Activated CD8-positive, alpha-beta memory T cell treated with anti-CD3 and anti-CD28 coated beads for 36 hours (primary cell): ENCODE measurements around the gene TUT1. TPM values are rescaled to one million over a fixed set of nuclear protein-coding genes. Genes with fewer than 3 reads are reported as not detected.
"Not testable (repeated sequence)": the region's sequence is repeated elsewhere in the genome, so short reads cannot be mapped to it uniquely, and the experiment has no call there.

Source experiments
- CTCF ChIA-PET: fragments of 350-600 bp; sonication (Branson Sonifier 250); formaldehyde crosslinking; loops from one replicate; lab custom pipeline; 2021; ENCODE audit warnings: antibody characterized with exemption; lab: Charles Lee
- POLR2A ChIA-PET: fragments of 350-600 bp; sonication (Branson Sonifier 250); formaldehyde crosslinking; loops from one replicate; lab custom pipeline; 2021; ENCODE audit warnings: antibody characterized with exemption; lab: Charles Lee
- total RNA-seq, 2 experiments: library from RNA; stranded (reverse); gene quantifications; one replicate each; pipeline ENCODE4 v1.2.3, GENCODE V29; 2021

TUT1 gene
- total RNA-seq, 2 experiments from 2014 or later = 30.9 to 33.0 TPM

DNA sequence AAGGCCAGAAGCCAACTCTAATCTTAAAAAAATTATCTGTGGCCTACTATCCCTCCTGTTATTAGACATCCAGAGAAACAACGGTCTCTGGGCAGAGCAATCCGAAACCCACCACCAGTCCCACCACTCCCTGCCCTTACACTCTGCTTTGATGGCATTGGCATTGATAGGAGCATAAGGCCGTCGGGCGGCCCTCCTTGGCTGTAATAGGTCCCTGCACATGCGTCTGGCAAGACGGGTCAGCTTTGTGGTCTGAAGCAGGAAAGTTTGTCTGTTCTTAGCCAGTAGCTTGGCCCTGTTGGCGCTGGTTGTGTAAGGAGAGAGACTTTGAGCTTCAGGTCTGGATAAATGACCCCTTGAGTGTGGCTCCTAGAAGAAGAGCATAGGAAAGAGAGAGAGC, 3.8 kb upstream of the TUT1 start:
- ChIA-PET CTCF (interaction anchor here (2.4 kb wide), 1 partner anchor 17 kb away, joined by 8 read pairs; the partner anchor contains the start of gene EML3), POLR2A (interaction anchor here (0.8 kb wide), 1 partner anchor 262 kb away, joined by 5 read pairs; no protein-coding TSS in a partner anchor)

- ChIA-PET CTCF (interaction anchor here (0.6 to 3.5 kb wide), 17 partner anchors 8 to 239 kb away, joined by 3 to 46 read pairs (median 3); partner anchors contain the start of genes EML3, MTA2, ROM1 and TEX54), POLR2A (interaction anchor here (0.6 to 3.2 kb wide), 7 partner anchors 7 to 176 kb away, joined by 3 to 44 read pairs (median 8); partner anchors contain the start of genes B3GAT3, C11orf98, CSKMT and LBHD1)
Observed at GRCh38 chr11:62593434-62594044, 2.2 kb upstream of the TUT1 start.

- POLR2A ChIA-PET = interaction anchor here (0.6 to 3.2 kb wide), 8 partner anchors 8 to 176 kb away, joined by 3 to 44 read pairs (median 18); partner anchors contain the start of genes B3GAT3, C11orf98, CSKMT and EEF1G
- CTCF ChIA-PET = interaction anchor here (0.6 to 3.5 kb wide), 14 partner anchors 8 to 240 kb away, joined by 3 to 46 read pairs (median 3); partner anchors contain the start of genes EML3, MTA2, ROM1 and TEX54
Observed at GRCh38 chr11:62592989-62593421, 1.7 kb upstream of the TUT1 start.

DNA sequence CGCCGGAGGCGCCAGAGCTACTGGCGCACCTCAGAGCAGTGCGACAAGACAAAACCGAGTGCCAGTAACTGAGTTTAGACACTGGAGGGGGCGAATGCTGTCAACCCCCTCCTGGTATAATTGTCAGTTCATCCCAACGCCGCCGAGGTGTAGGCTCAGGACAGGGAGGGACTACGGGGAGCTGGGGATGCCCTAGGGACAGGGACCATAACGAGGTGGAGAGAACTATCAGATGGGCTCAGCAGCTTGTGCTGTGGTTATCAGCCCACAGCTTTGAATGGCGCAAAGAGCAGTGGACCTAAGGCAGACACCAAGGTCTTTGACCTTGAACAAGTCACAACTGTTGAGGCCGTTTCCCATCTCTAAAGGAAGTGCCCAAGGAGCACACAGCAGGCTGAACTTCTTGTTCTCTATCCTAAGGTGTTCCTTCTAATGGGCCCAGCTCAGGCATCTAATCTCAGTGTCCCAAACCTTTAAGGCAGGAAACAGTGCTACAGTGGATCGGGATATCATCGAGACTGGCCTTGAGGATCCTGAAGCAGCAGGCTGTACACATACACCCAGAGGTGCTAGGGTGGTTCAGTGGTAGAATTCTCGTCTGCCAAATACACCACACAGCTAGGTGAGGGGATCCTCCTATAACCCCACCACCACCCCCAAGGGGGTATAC, 958 bp upstream of the TUT1 start:
- ChIA-PET CTCF (interaction anchor here (0.5 to 3.5 kb wide), 26 partner anchors 9 to 240 kb away, joined by 3 to 46 read pairs (median 4); partner anchors contain the start of genes B3GAT3, C11orf98, CSKMT and EML3), POLR2A (interaction anchor here (0.6 to 3.2 kb wide), 23 partner anchors 8 to 264 kb away, joined by 3 to 44 read pairs (median 6); partner anchors contain the start of genes B3GAT3, C11orf98, CSKMT and EEF1G)

DNA sequence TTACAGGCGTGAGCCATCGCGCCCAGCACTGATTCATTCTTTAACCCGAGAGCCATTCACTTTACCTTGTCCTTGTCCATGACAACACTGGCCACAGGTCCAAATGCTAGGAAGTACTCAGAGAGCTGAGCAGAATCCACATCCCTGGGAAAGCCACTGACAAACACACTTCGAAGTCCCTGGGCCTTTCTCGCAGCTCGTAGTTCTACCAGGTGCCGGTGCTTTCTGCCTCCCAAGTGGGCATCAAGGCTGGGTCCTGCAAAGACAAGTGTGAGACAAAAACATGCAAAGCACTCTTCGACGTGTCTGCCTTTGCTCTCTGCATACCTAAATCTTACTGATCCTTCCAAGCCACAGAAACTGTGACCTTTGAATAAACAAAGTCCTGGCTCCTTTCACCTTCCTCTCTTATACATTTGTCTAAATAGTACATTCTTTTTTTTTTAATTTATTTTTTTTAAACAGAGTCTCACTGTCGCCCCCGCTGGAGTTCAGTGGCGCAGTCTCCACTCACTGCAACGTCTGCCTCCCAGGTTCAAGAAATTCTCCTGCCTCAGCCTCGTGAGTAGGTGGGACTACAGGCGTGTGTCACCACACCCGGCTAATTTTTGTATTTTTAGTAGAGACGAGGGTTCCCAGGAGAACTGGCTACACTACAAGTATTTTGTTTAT, 2.2 kb downstream of the TUT1 start:
- POLR2A ChIA-PET = interaction anchor here (1.6 kb wide), 1 partner anchor 33 kb away, joined by 3 read pairs; the partner anchor contains the start of gene B3GAT3
- CTCF ChIA-PET = interaction anchor here (1.2 to 3.5 kb wide), 3 partner anchors 12 to 164 kb away, joined by 3 to 13 read pairs (median 4); no protein-coding TSS in a partner anchor

DNA sequence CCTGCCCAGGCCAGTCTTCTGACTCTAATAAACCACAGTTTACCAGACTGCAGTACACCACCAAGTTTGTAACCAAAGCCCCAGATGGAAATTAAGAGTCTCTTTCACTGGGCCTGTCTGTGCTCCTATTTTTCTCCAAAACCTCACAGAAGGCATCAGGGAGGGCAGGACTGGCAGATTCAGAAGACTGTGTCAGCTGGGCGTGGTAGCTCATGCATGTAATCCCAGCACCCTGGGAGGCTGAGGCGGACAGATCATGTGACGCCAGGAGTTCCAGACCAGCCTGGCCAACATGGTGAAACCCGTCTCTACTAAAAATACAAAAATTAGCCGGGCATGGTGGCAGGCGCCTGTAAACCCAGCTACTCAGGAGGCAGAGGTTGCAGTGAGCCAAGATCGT, 6.0 kb downstream of the TUT1 start:
- POLR2A ChIA-PET = interaction anchor here (1.0 kb wide), 1 partner anchor 16 kb away, joined by 5 read pairs; the partner anchor contains the start of gene MTA2
- CTCF ChIA-PET = not testable (repeated sequence)

GRCh38 chr11:62581735-62582134, 9.6 kb downstream of the TUT1 start:
- POLR2A ChIA-PET, CTCF ChIA-PET: not testable (repeated sequence)

DNA sequence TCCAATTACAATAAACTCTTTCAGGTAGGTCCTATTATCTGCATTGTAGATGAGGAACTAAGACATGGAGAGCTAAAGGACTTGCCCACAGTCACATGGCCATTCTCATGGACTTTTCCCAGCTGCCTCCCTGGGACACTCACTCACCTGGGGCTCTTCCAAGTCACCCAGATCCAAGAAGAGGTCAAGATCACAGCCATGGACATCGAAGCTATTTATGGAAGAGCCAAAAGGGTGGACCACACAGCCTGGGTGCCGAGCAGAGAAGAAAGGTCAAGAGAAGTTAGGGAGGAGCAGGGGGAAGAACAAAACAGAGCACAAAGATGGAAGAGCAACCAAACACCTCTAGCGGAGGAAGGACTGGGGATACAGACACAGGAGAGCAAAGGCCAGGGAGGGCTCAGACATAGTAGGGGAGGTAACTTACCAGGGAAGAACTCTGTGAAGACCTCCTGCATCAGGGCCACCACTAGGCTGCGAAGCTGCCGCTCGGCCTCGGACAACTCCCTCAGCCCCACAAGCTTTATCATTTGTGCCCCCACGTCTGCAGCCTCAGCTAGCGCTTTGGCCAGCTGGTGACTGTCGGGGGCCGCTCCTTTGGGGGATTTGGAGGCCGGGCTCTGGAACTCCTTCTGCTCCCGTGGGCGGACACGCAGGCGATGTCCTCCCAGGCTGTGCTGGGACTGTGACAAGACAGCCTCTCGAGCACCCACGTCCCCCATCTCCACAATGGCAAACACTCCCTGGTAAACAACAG, 10.2 kb downstream of the TUT1 start:
- POLR2A ChIA-PET = no interaction called here
- CTCF ChIA-PET = interaction anchor here (1.0 kb wide), 1 partner anchor 187 kb away, joined by 4 read pairs; no protein-coding TSS in a partner anchor

GRCh38 chr11:62579252-62579651, 12.1 kb downstream of the TUT1 start:
- ChIA-PET CTCF (no interaction called here), POLR2A (no interaction called here)

- ChIA-PET CTCF (no interaction called here), POLR2A (no interaction called here)
Observed at GRCh38 chr11:62578541-62578940, 12.8 kb downstream of the TUT1 start.

DNA sequence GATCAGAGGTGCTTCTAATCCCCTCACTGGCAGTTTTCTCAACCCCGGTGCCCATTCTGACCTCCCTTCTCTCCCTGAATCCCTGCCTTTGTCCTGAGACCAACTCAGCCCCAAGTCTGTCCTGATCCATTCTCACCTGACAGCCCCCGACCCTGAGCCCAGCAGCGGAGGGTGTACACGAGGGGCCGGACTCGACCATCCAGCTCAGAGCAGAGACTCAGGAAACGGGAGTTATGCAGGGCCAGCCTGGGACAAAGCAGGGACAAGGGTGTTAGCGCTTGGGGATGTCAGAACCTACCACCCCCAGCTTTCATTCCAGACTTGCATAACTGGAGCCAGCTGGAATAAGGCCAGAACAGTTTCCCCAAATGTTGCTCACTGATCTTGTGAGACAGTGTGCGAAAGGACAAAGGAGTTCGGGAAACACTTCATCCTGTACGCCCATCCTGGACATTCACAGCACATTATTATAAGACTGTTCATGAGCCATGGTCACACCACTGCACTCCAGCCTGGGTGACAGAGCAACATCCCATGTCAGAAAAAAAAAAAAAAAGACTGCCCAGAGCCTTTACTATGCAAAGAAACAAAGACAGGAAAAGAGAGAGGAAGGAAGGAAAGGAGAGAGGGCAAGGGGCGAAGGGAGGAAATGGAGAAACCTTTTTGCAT, 14.1 kb downstream of the TUT1 start:
- POLR2A ChIA-PET = interaction anchor here (0.5 to 0.7 kb wide), 2 partner anchors 13 to 1267 kb away, joined by 4 to 6 read pairs; no protein-coding TSS in a partner anchor
- CTCF ChIA-PET = interaction anchor here (1.3 to 1.7 kb wide), 3 partner anchors 12 to 88 kb away, joined by 3 to 4 read pairs (median 4); partner anchors contain the start of genes C11orf98, CSKMT and TUT1

DNA sequence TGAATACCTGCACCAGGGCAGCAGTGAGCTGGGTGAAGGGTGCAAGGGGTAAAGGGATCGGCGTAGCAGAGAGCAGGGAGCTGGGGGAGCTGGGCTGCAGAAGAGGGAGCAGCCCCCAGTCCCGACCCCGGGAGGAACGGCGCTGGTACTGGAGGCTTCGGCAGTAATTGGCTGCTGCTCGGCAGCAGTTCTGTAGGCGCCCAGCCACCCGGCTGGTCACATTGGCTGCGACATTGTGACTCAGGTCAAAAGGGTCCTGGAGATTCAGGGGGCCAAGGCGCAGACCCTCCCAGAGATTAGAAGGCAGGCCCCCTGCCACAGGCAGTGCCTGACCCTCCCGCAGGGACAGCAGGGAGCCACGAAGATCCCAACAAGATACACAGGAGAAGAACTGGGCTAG, 15.5 kb downstream of the TUT1 start:
- POLR2A ChIA-PET = no interaction called here
- CTCF ChIA-PET = interaction anchor here (1.9 kb wide), 1 partner anchor 15 kb away, joined by 10 read pairs; the partner anchor contains the start of gene TUT1

- ChIA-PET CTCF (interaction anchor here (1.0 to 1.9 kb wide), 3 partner anchors 16 to 38 kb away, joined by 4 to 10 read pairs (median 4); partner anchors contain the start of genes ROM1 and TUT1), POLR2A (interaction anchor here (0.7 to 3.0 kb wide), 3 partner anchors 17 to 90 kb away, joined by 4 to 33 read pairs (median 4); partner anchors contain the start of genes C11orf98, CSKMT, EML3 and ROM1)
Observed at GRCh38 chr11:62575156-62575555, 16.2 kb downstream of the TUT1 start.

DNA sequence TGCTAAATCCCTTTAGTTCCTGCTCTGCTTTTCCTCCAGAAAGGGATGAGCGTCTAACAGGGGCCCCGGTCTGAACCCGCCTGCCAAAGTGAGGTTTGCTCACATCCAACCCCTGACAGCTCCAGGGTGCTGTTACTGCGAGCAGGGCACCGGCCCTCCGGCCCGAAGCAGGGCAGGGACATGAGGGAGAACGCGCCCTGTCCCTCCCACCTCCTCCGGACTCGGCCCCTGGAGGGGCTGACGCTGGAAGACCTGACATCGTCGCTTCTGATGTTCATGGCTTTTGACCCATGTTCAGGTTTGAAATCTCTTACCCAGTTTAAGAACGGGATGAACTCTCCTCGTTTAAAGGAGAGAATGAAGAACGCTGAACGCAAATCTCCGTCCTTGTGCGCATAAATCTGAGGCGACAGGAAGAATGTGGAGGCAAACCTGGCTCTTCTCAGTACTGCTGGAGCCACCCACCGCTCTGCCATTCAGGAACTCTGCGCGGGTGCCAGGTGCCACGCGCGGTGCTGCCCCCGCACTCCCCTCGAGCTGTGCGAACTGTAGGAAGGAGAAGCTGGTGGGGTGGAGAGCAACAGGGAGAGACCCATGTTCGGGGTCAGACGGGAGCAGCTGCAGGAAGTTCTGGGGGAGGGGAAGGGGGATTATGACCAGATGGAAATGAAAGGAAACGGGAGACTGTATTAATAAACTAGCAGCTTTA, 16.8 kb downstream of the TUT1 start:
- CTCF ChIA-PET = interaction anchor here (1.0 to 2.5 kb wide), 6 partner anchors 17 to 212 kb away, joined by 3 to 10 read pairs (median 4); partner anchors contain the start of genes ROM1 and TUT1

GRCh38 chr11:62573592-62574362, 17.5 kb downstream of the TUT1 start, which contains the start of gene EEF1G:
EEF1G (minus strand) TSS chr11:62573891; CDS start chr11:62573842, 49 bp downstream.
- POLR2A ChIA-PET = interaction anchor here (0.6 to 3.0 kb wide), 15 partner anchors 12 to 308 kb away, joined by 3 to 33 read pairs (median 4); partner anchors contain the start of genes B3GAT3, C11orf98, CSKMT and EML3
- CTCF ChIA-PET = interaction anchor here (1.0 to 2.5 kb wide), 5 partner anchors 18 to 213 kb away, joined by 3 to 10 read pairs (median 5); partner anchors contain the start of genes ROM1 and TUT1

More for the DNA sequence above, 16.8 kb downstream of the TUT1 start:
- POLR2A ChIA-PET = interaction anchor here (0.6 to 3.0 kb wide), 13 partner anchors 13 to 307 kb away, joined by 3 to 33 read pairs (median 4); partner anchors contain the start of genes B3GAT3, C11orf98, CSKMT and EML3
